GM18873 (cell line): ENCODE measurements around the gene CCDC57.
"Not testable (repeated sequence)": the region's sequence is repeated elsewhere in the genome, so short reads cannot be mapped to it uniquely, and the experiment has no call there.

ENCODE experiments used
- ATAC-seq: cut with Tn5 transposase; IDR thresholded peaks from one replicate; pipeline ENCODE4 v1.9.1; 2021; ENCODE audit warnings: mild to moderate bottlenecking, moderate library complexity, moderate number of reproducible peaks; ENCODE audit not compliant: unreplicated experiment, low FRiP score

The CCDC57 gene

GRCh38 chr17:82212331-82213250 is at the start of gene CCDC57:
Gene CCDC57 (minus strand): TSS chr17:82212842. CDS start chr17:82201944, 10,898 bp downstream.
- ATAC-seq = no peak

GRCh38 chr17:82262344-82262743 is 49.7 kb upstream of the CCDC57 start:
- ATAC-seq = no peak

GRCh38 chr17:82259972-82260961 is 47.6 kb upstream of the CCDC57 start:
- not testable (repeated sequence) for ATAC-seq

- no peak for ATAC-seq
Measured at GRCh38 chr17:82258555-82258954, 45.9 kb upstream of the CCDC57 start.

- no peak for ATAC-seq
Measured at GRCh38 chr17:82257473-82257872, 44.8 kb upstream of the CCDC57 start.

GRCh38 chr17:82256242-82256885 is 43.7 kb upstream of the CCDC57 start:
- ATAC-seq = no peak

- no peak for ATAC-seq
Measured at GRCh38 chr17:82255402-82255972, 42.8 kb upstream of the CCDC57 start.

- not testable (repeated sequence) for ATAC-seq
Measured at GRCh38 chr17:82254746-82255145, 42.1 kb upstream of the CCDC57 start.

- not testable (repeated sequence) for ATAC-seq
Measured at GRCh38 chr17:82254096-82254495, 41.5 kb upstream of the CCDC57 start.

GRCh38 chr17:82253179-82253544 is 40.5 kb upstream of the CCDC57 start:
- ATAC-seq = no peak

GRCh38 chr17:82252511-82253178 is 40.0 kb upstream of the CCDC57 start:
- ATAC-seq = no peak

- ATAC-seq = no peak
Measured at GRCh38 chr17:82250868-82251500, 38.3 kb upstream of the CCDC57 start.

- no peak for ATAC-seq
Measured at GRCh38 chr17:82249896-82250581, 37.4 kb upstream of the CCDC57 start.

GRCh38 chr17:82248815-82249674 is 36.4 kb upstream of the CCDC57 start:
- no peak for ATAC-seq

GRCh38 chr17:82247856-82248671 is 35.4 kb upstream of the CCDC57 start:
- no peak for ATAC-seq

GRCh38 chr17:82247182-82247823 is 34.7 kb upstream of the CCDC57 start:
- ATAC-seq = no peak
